Smooth muscle cell (in vitro differentiated cells): ENCODE data around the gene ZC3HAV1. TPM values are rescaled to one million over a fixed set of nuclear protein-coding genes. Genes with fewer than 3 reads are reported as not detected.

ENCODE experiments used
- DNase-seq: peaks from one replicate; lab custom pipeline; 2025; ENCODE audit not compliant: unreplicated experiment; lab: John Stamatoyannopoulos, UW
- H2AFZ ChIP-seq: fragments of 200-600 bp; sonication (generic); 2 replicates; pipeline ENCODE4 v1.6.0; 2016; ENCODE audit warnings: antibody characterized with exemption, low read depth, mild to moderate bottlenecking
- H3F3A ChIP-seq: fragments of 200-600 bp; sonication (generic); 2 replicates; pipeline ENCODE4 v1.6.0; 2017; ENCODE audit warnings: antibody characterized with exemption, low read depth
- H3K27ac ChIP-seq: fragments of 200-600 bp; sonication (generic); 2 replicates; pipeline ENCODE4 v1.5.1; 2016; ENCODE audit warnings: low read depth, mild to moderate bottlenecking
- H3K27me3 ChIP-seq: fragments of 200-600 bp; sonication (generic); 2 replicates; pipeline ENCODE4 v1.6.1; 2016; ENCODE audit warnings: low read depth, mild to moderate bottlenecking
- H3K36me3 ChIP-seq: fragments of 200-600 bp; sonication (generic); 2 replicates; pipeline ENCODE4 v1.5.1; 2016; ENCODE audit warnings: low read depth
- H3K4me1 ChIP-seq: fragments of 200-600 bp; sonication (generic); 2 replicates; pipeline ENCODE4 v1.5.1; 2016; ENCODE audit warnings: low read depth
- H3K4me2 ChIP-seq: fragments of 200-600 bp; sonication (generic); 2 replicates; pipeline ENCODE4 v1.6.0; 2016; ENCODE audit warnings: mild to moderate bottlenecking
- H3K4me3 ChIP-seq: fragments of 200-600 bp; sonication (generic); 2 replicates; pipeline ENCODE4 v1.5.1; 2016; ENCODE audit warnings: mild to moderate bottlenecking
- H3K79me2 ChIP-seq: fragments of 200-600 bp; sonication (generic); 2 replicates; pipeline ENCODE4 v1.6.0; 2016; ENCODE audit warnings: low read depth, mild to moderate bottlenecking
- H3K9ac ChIP-seq: fragments of 200-600 bp; sonication (generic); 2 replicates; pipeline ENCODE4 v1.6.0; 2016; ENCODE audit warnings: low read depth
- H3K9me3 ChIP-seq: fragments of 200-600 bp; sonication (generic); replicated peaks from 2 replicates; pipeline ENCODE4 v1.5.1; 2016; ENCODE audit warnings: low read depth
- H4K20me1 ChIP-seq: fragments of 200-600 bp; sonication (generic); 2 replicates; pipeline ENCODE4 v1.6.0; 2016; ENCODE audit warnings: low read depth
- WGBS: methylation state at CpG from one replicate; pipeline ENCODE4 v1.1.7; 2016; ENCODE audit warnings: low lambda C conversion rate; 5-methylcytosine and 5-hydroxymethylcytosine counted together
- polyA plus RNA-seq: library from polyadenylated mRNA; unstranded; fragments of >200 nt; fragmentation: Nextera tagmentation; extraction: Ambion mirVana; gene quantifications from 2 replicates; pipeline ENCODE4 v1.2.1, GENCODE V29; 2016
- total RNA-seq: library from RNA; depleted of rRNA; stranded (reverse); fragments of >200 nt; gene quantifications from 2 replicates; pipeline ENCODE4 v1.2.3, GENCODE V29; 2014
- TF ChIP-seq, protein P1 (sequence below): fragments of 200-600 bp; sonication (generic); IDR thresholded peaks from 2 replicates; pipeline ENCODE4 v1.5.1; 2017; ENCODE audit warnings: borderline replicate concordance, mild to moderate bottlenecking, antibody characterized with exemption; ENCODE audit not compliant: insufficient read depth, poor library complexity, severe bottlenecking

ZC3HAV1 gene
- total and polyA plus RNA-seq, 2 experiments from 2014 or later, result 4.7 to 12.1 TPM

DNA sequence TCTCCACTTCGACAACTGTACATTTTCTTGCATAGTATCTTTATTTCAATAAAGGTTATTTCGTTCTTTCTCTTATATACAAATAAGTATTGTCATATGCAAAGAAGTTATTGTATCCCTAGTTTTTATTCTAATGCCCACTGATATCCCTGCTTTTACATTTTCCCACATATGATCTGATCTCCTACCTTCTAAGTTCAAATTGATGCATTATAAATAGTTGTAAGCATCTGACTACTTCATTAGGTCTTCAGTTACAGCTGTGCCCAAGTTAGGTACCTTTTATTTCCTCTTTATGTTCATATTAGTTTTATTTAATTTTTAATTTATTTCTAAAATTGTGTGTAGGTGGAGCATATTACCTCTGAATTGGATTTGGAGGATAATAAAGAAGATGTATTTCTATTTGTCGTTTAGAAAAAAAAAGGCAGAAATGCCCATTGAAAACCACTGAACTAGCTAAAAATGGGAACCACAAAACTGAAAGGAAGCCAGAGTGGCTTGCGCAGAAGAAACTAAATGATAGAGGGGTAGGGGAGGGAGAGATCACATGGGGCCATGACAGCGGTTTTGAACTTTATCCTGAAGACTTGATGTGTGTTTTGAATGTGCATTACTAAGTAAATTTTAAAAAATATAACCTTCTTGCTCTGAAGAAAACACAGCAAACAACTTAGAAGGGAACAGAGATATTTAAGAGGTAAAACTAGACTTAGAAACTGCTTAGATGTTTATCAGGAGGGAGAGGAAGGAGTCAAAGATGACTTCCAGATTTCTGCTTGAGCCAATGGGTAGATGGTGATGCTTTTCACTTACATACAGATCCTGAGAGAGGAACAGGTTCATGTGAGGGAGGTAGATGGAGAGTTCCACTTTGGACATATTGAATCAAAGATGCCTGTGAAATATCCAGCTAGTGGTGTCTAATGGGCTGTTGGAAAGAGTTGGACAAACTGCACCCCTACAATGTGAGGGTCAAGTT, 64.4 kb downstream of the ZC3HAV1 start:
- no peaks in the 10 kb centered on the region for H3K9me3 ChIP-seq
- H3K4me2 ChIP-seq, result no peak overlapping the region
- DNase-seq, result no peak
- H2AFZ ChIP-seq, result no peak overlapping the region
- H3F3A ChIP-seq, result no peaks in the 10 kb centered on the region
- no peak overlapping the region for H3K4me3 ChIP-seq
- H3K27ac ChIP-seq, result no peak overlapping the region
- TF ChIP-seq, protein P1, sequence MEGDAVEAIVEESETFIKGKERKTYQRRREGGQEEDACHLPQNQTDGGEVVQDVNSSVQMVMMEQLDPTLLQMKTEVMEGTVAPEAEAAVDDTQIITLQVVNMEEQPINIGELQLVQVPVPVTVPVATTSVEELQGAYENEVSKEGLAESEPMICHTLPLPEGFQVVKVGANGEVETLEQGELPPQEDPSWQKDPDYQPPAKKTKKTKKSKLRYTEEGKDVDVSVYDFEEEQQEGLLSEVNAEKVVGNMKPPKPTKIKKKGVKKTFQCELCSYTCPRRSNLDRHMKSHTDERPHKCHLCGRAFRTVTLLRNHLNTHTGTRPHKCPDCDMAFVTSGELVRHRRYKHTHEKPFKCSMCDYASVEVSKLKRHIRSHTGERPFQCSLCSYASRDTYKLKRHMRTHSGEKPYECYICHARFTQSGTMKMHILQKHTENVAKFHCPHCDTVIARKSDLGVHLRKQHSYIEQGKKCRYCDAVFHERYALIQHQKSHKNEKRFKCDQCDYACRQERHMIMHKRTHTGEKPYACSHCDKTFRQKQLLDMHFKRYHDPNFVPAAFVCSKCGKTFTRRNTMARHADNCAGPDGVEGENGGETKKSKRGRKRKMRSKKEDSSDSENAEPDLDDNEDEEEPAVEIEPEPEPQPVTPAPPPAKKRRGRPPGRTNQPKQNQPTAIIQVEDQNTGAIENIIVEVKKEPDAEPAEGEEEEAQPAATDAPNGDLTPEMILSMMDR, result no peak
- no peaks in the 10 kb centered on the region for H3K4me1 ChIP-seq
- no peak overlapping the region for H3K9ac ChIP-seq
- no peaks in the 10 kb centered on the region for H3K27me3 ChIP-seq
- H3K79me2 ChIP-seq, result no peaks in the 10 kb centered on the region
- no peaks in the 10 kb centered on the region for H3K36me3 ChIP-seq
- H4K20me1 ChIP-seq, result no peaks in the 10 kb centered on the region
- WGBS, result 97% methylated on average over 5 of the region's 5 CpGs

- H3K4me2 ChIP-seq, result no peak overlapping the region
Measured at GRCh38 chr7:139043823-139044812, 65.4 kb downstream of the ZC3HAV1 start.

DNA sequence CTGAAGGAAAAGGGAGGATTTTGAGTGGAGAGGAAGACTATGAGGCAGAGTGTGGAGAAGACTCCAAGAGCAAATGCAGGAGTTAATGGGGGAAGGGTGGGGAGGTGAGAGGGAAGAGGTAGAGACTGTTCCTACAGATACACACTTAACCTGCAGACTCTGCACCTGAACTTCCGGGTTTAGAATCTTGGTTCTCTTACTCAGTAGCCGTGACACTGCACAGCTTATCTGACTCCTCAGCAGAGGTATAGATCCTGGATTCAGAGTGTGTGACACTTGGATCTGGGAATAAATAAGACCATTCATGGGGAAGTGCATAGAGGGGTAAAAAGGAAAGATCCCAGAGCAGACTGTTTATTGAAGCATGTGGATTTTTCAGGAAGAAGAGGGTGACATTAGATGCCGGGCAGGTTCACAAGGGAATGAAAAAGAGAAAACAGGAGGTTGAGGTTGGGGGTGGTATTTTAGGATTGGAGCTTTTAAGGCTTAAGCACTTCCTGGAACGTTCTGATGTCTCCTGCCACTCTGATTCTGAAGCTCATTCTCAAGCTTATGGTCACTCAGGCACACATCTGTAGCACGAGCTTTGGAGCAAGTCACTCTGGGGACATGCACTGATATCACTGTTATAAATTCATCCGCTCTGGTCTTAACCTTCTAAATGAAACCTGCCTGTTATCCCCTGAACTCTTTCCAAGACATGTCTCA, 68.0 kb downstream of the ZC3HAV1 start:
- WGBS, result 85% methylated on average over 6 of the region's 6 CpGs
- Histone ChIP-seq H3K36me3 (no peaks in the 10 kb centered on the region), H3K4me1 (no peaks in the 10 kb centered on the region), H3K9ac (no peak overlapping the region), H3K79me2 (no peaks in the 10 kb centered on the region), H2AFZ (no peak overlapping the region), H4K20me1 (no peaks in the 10 kb centered on the region), H3K4me2 (no peak overlapping the region), H3K27me3 (no peaks in the 10 kb centered on the region), H3K27ac (no peak overlapping the region), H3K9me3 (no peaks in the 10 kb centered on the region), H3F3A (no peaks in the 10 kb centered on the region), H3K4me3 (no peak overlapping the region)
- TF ChIP-seq, protein P1, result no peak
- no peak for DNase-seq

More at GRCh38 chr7:139043823-139044812, 65.4 kb downstream of the ZC3HAV1 start:
- H4K20me1 ChIP-seq, result no peaks in the 10 kb centered on the region
- DNase-seq, result no peak
- H3K4me3 ChIP-seq, result no peak overlapping the region
- H3K36me3 ChIP-seq, result no peaks in the 10 kb centered on the region
- no peak overlapping the region for H2AFZ ChIP-seq
- H3K79me2 ChIP-seq, result no peaks in the 10 kb centered on the region
- no peaks in the 10 kb centered on the region for H3K4me1 ChIP-seq
- 91% methylated on average over 14 of the region's 14 CpGs for WGBS
- H3F3A ChIP-seq, result no peaks in the 10 kb centered on the region
- no peak overlapping the region for H3K27ac ChIP-seq
- no peaks in the 10 kb centered on the region for H3K27me3 ChIP-seq
- TF ChIP-seq, protein P1, result no peak
- H3K9ac ChIP-seq, result no peak overlapping the region
- H3K9me3 ChIP-seq, result no peaks in the 10 kb centered on the region
